NCI-H2107 treated with DMSO at 0.1 percent for 48 hours (cell line): ENCODE measurements around the gene CTDNEP1.

Experiments
- DNase-seq: peaks from one replicate; lab custom pipeline; 2025; ENCODE audit not compliant: unreplicated experiment; lab: John Stamatoyannopoulos, UW

The CTDNEP1 gene

DNA sequence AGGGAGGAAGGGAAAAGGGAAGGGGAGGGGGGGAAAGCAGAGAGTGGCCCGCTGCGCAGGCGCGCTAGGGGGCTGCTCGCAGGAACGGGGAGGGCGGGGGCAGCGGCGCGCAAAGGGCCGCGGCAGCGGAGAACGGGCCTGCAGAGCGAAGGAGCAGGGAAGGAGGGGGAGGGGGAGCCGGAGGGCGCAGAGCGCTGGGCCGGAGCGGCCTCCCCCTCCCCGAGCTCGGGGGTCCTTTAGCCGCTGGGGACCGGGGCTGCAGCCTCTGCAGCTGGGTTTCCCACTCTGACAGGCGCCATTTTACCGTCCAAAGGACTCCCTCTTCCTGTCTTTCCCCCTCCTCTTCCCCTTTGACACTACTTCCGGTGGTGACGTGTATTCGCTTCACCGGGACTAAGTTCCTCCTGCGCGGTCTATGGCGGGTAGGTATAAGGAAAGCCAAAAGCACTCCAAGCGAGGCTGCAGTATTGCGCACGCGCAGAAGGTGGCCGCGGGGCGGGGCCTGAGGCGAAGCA is at the start of gene CTDNEP1:
TSS of gene CTDNEP1 (minus strand) at position 74 of the 515 bp plus-strand sequence. CDS start 438 bp downstream, outside the sequence.
- DNase-seq = peak; percentile 96

DNA sequence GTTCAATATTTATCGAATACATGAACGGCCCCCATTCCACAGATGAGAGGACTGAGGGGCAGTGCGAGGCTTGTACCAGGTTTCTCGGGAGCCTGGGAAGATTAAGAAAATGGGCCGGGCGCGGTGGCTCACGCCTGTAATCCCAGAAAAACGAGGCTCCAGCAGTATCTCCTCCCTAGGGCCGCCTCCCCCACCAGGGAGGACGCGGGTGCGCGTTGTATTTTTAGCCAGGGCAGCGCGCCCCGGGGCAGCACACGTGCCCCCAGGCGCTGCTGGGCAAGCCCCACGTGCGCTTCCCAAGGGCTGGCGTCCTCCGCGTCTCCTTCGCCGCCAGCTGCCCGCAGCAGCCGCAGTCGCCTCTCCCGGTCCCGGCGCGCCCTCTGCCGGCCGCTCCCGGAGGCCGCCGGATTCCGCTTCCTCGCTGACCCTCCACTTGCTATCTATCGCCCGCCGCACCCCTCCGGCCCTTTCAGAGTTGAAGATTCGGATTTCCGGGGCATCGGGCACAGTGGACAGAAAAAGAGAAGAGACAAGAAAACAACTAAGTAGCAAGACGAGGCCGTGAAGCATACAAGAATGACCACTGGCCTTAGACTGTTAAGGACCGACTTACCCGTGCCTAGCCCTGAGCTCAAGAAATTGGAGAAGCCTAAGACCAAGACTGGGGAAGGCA is 44.8 kb upstream of the CTDNEP1 start:
- no peak for DNase-seq

GRCh38 chr17:7295230-7296180 is 44.0 kb upstream of the CTDNEP1 start:
- no peak for DNase-seq

GRCh38 chr17:7294614-7295153 is 43.1 kb upstream of the CTDNEP1 start, which contains the start of gene YBX2:
YBX2 (minus strand) TSS chr17:7294639; CDS start chr17:7294500, 139 bp downstream.
- no peak for DNase-seq

GRCh38 chr17:7293816-7294613 is 42.5 kb upstream of the CTDNEP1 start:
- DNase-seq = no peak

DNA sequence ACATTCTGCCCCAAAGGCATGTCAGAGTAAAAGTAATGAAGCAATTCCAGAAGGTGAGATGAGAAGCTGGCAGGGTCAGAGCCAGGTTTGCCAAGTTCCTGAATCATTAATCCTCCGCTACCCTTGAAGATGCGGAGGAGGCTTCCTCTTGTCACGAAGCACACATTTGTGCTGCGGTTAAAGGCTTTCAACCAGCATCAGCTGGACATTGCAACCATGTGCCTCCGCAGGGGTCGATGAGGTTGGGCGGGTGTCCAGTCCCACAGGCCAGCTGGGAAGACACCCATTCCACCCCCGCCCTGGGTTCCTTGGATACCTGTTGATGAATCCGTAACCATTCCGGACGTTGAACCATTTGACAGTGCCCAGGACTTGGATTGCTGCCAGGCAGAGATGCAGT is 41.6 kb upstream of the CTDNEP1 start:
- no peak for DNase-seq

- no peak for DNase-seq
Measured at GRCh38 chr17:7292729-7293128, 41.2 kb upstream of the CTDNEP1 start.

GRCh38 chr17:7292194-7292593 is 40.7 kb upstream of the CTDNEP1 start:
- no peak for DNase-seq

- DNase-seq = no peak
Measured at GRCh38 chr17:7290685-7291084, 39.2 kb upstream of the CTDNEP1 start.

DNA sequence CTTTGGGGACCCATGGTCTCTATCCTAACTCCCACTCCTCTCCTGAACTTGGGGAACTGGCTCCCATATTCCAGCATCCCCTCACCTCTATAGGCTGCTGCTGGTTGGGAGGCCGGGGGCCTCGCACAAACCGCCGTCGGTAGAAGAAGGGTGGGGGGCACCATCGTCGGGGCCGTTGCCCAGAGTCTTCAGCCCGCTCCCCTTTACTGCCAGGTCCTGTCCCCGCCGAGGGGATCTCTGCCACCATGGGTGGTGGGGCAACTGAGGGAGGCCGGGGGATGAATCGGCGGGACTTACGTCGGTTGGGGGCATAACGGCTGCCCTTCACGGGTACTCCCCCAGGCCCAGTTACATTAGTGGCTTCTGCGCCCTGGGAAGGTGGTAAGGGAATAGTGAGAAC is 38.6 kb upstream of the CTDNEP1 start:
- no peak for DNase-seq

DNA sequence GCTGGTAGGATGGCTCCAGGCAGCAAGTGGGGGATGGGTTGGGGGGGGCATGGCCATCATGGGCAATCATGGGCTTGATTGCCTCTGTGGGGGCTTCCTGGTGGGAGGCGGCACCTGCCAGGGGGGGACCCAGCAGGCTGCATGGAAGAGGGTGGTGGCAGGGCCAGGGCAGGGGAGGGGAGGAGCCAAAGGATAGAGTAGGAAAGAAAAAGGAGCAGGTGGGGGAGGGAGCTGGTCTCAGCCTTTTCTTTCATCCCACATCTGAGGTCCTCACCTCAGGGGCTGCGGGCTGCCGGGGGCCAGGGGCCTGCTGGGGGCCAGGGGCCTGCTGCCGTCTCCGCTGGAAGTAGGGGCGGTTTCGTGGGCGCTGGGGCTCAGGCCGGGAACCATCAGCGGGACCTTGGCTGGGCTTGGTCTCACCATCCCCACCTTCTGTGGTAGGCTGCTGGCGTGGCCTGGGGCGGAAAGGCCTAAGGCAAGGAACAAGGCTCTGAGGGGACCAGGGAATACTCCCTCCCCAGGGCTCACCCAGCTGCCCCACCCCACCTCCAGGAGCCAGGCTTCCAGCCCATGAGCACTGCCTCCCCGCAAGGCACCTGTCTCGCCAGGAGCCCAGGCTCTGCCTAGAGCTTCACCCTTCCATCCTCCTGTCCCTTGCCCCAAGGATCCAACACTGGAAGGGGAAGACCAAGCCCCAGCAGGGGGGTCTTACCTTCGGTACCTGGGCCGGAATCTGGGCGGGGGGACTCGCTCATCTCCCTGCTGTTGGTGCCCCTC is 37.9 kb upstream of the CTDNEP1 start:
- no peak for DNase-seq

- no peak for DNase-seq
Measured at GRCh38 chr17:7285679-7286078, 34.1 kb upstream of the CTDNEP1 start.

DNA sequence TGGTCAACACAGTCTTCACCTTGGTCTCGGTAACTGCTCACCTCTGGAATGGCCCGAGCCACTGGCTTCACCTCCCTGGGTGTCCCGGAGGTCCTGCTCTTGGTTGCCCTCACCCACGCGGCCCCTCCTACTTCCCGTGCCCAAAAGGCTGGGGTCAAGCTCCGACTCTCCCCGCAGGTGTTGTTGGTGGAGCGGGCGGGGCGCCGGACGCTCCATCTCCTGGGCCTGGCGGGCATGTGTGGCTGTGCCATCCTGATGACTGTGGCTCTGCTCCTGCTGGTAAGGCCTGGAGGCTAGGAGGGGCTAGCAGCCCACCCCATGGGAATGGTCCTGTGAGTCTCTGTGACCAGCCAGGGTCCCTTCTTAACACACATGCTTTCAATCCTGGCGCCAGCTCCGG is 33.4 kb upstream of the CTDNEP1 start:
- no peak for DNase-seq

GRCh38 chr17:7283471-7284216 is 32.1 kb upstream of the CTDNEP1 start:
- no peak for DNase-seq

DNA sequence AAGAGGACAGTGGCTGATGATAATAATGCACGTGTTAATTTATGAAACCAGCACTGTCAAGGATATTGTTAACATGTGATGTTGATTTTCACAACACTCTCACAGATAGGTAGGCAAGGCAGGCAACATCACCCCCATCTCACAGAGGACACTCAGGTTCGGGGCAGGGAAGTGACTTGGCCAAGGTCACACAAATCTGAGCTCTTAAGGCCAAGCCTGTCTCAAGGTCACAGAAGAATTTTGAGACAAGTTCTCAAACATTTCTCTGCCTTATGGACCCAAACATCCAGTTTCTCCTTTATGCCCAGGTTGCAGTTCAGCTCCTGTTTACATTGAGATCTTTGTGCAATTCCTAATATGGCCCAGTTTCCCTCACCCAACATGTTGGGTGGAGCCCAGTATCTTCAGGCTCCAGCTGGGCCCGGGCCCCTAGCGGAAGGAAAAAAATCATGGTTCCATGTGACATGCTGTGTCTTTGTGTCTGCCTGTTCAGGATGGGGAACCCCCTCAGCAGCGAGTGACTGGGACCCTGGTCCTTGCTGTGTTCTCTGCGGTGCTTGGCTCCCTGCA is 31.3 kb upstream of the CTDNEP1 start:
- no peak for DNase-seq

- DNase-seq = no peak
Measured at GRCh38 chr17:7281953-7282751, 30.6 kb upstream of the CTDNEP1 start.

DNA sequence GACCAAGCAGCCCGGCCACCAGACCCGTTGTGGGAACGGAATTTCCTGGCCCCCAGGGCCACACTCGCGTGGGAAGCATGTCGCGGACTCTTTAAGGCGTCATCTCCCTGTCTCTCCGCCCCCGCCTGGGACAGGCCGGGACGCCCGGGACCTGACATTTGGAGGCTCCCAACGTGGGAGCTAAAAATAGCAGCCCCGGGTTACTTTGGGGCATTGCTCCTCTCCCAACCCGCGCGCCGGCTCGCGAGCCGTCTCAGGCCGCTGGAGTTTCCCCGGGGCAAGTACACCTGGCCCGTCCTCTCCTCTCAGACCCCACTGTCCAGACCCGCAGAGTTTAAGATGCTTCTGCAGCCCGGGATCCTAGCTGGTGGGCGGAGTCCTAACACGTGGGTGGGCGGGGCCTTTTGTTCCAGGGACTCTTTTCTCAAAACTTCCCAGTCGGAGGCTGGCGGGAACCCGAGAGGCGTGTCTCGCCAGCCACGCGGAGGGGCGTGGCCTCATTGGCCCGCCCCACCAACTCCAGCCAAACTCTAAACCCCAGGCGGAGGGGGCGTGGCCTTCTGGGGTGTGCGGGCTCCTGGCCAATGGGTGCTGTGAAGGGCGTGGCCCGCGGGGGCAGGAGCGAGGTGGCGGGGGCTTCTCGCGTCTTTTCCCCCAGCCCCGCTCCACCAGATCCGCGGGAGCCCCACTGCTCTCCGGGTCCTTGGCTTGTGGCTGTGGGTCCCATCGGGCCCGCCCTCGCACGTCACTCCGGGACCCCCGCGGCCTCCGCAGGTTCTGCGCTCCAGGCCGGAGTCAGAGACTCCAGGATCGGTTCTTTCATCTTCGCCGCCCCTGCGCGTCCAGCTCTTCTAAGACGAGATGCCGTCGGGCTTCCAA is 29.8 kb upstream of the CTDNEP1 start, which contains the start of gene SLC2A4:
TSS of gene SLC2A4 (plus strand) at position 645 of the 879 bp plus-strand sequence. CDS start at position 862, 217 bp downstream.
- no peak for DNase-seq
